SK-N-SH (cell line): ENCODE results near the gene HDAC4. TPM values are rescaled to one million over a fixed set of nuclear protein-coding genes. Genes with fewer than 3 reads are reported as not detected.

Experiments
- CTCF ChIA-PET: fragments of 300-600, 350-600 bp; formaldehyde crosslinking; extraction: SDS; loops from one replicate; lab custom pipeline; 2021; lab: Yijun Ruan, JAX
- POLR2A ChIA-PET: fragments of 350-600 bp; sonication (Branson Sonifier 250); formaldehyde crosslinking; extraction: SDS; loops from one replicate; lab custom pipeline; 2020; ENCODE audit warnings: antibody characterized with exemption, inconsistent platforms; lab: Yijun Ruan, JAX
- DNase-seq: peaks from one replicate; pipeline ENCODE4 v3.0.0; 2012
- H2AFZ ChIP-seq: fragments of 200-600 bp; sonication (generic); 2 replicates; pipeline ENCODE4 v1.8.1; 2016; ENCODE audit warnings: antibody characterized with exemption, mild to moderate bottlenecking, low read depth
- H3F3A ChIP-seq: fragments of 200-600 bp; sonication (generic); replicated peaks from 2 replicates; pipeline ENCODE3; 2016; ENCODE audit warnings: antibody characterized with exemption, mild to moderate bottlenecking; ENCODE audit not compliant: insufficient read depth
- H3K27ac ChIP-seq, 2 experiments: fragments of 200-500 bp in 1 of 2; fragments of 200-600 bp in 1 of 2; sonication (Bioruptor generic) in 1 of 2; sonication (generic), shearing (Covaris generic) in 1 of 2; 2 replicates each; pipeline versions ENCODE4 v1.5.1 to v1.6.1; 2014 to 2016; ENCODE audit warnings: low read depth in 2 of 2, inconsistent platforms in 1 of 2, low read length in 1 of 2, mild to moderate bottlenecking in 1 of 2, mixed read lengths in 1 of 2
- H3K27me3 ChIP-seq: fragments of 200-600 bp; sonication (generic), shearing (Covaris generic); 2 replicates; pipeline ENCODE4 v1.6.1; 2016; ENCODE audit warnings: mixed run types; ENCODE audit not compliant: insufficient read depth
- H3K36me3 ChIP-seq, 2 experiments: fragments of 200-500 bp in 1 of 2; fragments of 200-600 bp in 1 of 2; sonication (Bioruptor generic) in 1 of 2; sonication (generic) in 1 of 2; replicated peaks in 1 of 2; 2 replicates each; pipeline versions ENCODE3 to v1.5.1; 2014 to 2016; ENCODE audit warnings: low read length in 1 of 2, mild to moderate bottlenecking in 1 of 2; ENCODE audit not compliant: insufficient read depth in 2 of 2, control insufficient read depth in 1 of 2
- H3K4me1 ChIP-seq, 2 experiments: fragments of 200-500 bp in 1 of 2; fragments of 200-600 bp in 1 of 2; sonication (Bioruptor generic) in 1 of 2; sonication (generic), shearing (Covaris generic) in 1 of 2; 2 replicates each; pipeline versions ENCODE4 v1.5.1 to v1.6.1; 2014 to 2016; ENCODE audit warnings: low read depth in 1 of 2, low read length in 1 of 2, mixed run types in 1 of 2; ENCODE audit not compliant: insufficient read depth in 2 of 2, control insufficient read depth in 1 of 2
- H3K4me2 ChIP-seq: fragments of 200-600 bp; sonication (generic), shearing (Covaris generic); 2 replicates; pipeline ENCODE4 v1.6.1; 2017; ENCODE audit warnings: mixed run types
- H3K4me3 ChIP-seq, 2 experiments: fragments of 200-500 bp in 1 of 2; fragments of 200-600 bp in 1 of 2; sonication (Bioruptor generic) in 1 of 2; sonication (generic), shearing (Covaris generic) in 1 of 2; 2 replicates each; pipeline versions ENCODE4 v1.5.1 to v1.8.1; 2014 to 2016; ENCODE audit warnings: low read depth in 2 of 2, inconsistent platforms in 1 of 2, low read length in 1 of 2, mild to moderate bottlenecking in 1 of 2, mixed read lengths in 1 of 2, moderate library complexity in 1 of 2
- H3K79me2 ChIP-seq: fragments of 200-600 bp; sonication (generic); 2 replicates; pipeline ENCODE4 v1.8.1; 2017; ENCODE audit warnings: mild to moderate bottlenecking; ENCODE audit not compliant: insufficient read depth
- H3K9ac ChIP-seq: fragments of 200-600 bp; sonication (generic); 2 replicates; pipeline ENCODE4 v1.6.1; 2017; ENCODE audit warnings: mixed run types
- H3K9me2 ChIP-seq: fragments of 200-600 bp; sonication (generic); 2 replicates; pipeline ENCODE4 v1.6.1; 2017; ENCODE audit warnings: mixed run types
- H3K9me3 ChIP-seq: fragments of 200-600 bp; sonication (generic); 2 replicates; pipeline ENCODE4 v1.6.1; 2017; ENCODE audit warnings: mixed run types, mild to moderate bottlenecking, moderate library complexity
- H4K20me1 ChIP-seq: fragments of 200-600 bp; sonication (generic); 2 replicates; pipeline ENCODE4 v1.6.1; 2017; ENCODE audit warnings: mild to moderate bottlenecking, mixed run types; ENCODE audit not compliant: insufficient read depth
- CTCF ChIP-seq: fragments of 200-600 bp; sonication (generic); IDR thresholded peaks from 2 replicates; pipeline ENCODE4 v1.6.1; 2017; ENCODE audit warnings: antibody characterized with exemption, mild to moderate bottlenecking, moderate library complexity
- ELF1 ChIP-seq: IDR thresholded peaks from 2 replicates; pipeline ENCODE4 v1.4.0; 2012
- EZH2phosphoT487 ChIP-seq: fragments of 200-600 bp; sonication (generic); IDR thresholded peaks from 2 replicates; pipeline ENCODE4 v1.6.1; 2017; ENCODE audit warnings: low read depth, mixed run types, mild to moderate bottlenecking, antibody characterized with exemption, moderate library complexity, borderline replicate concordance
- GABPA ChIP-seq: IDR thresholded peaks from 2 replicates; pipeline ENCODE4 v1.4.0; 2012; ENCODE audit warnings: low read depth, mild to moderate bottlenecking
- JUND ChIP-seq: IDR thresholded peaks from 2 replicates; pipeline ENCODE4 v1.4.0; 2012
- MEF2A ChIP-seq: IDR thresholded peaks from 2 replicates; pipeline ENCODE4 v1.4.0; 2012; ENCODE audit warnings: low read depth, borderline replicate concordance
- POLR2AphosphoS5 ChIP-seq: IDR thresholded peaks from 2 replicates; pipeline ENCODE4 v1.6.1; 2012; ENCODE audit warnings: low read depth, low read length
- REST ChIP-seq: IDR thresholded peaks from 2 replicates; pipeline ENCODE4 v1.6.1; 2012; ENCODE audit warnings: mild to moderate bottlenecking, low read depth, low read length, moderate library complexity
- RFX5 ChIP-seq: IDR thresholded peaks from 2 replicates; pipeline ENCODE4 v1.6.1; 2012; ENCODE audit warnings: mild to moderate bottlenecking, improper control_type of control experiment, low read length
- RXRA ChIP-seq: IDR thresholded peaks from 2 replicates; pipeline ENCODE4 v1.4.0; 2012; ENCODE audit warnings: low read depth, mild to moderate bottlenecking, borderline replicate concordance
- TAF1 ChIP-seq: IDR thresholded peaks from 2 replicates; pipeline ENCODE4 v1.6.1; 2012; ENCODE audit warnings: low read depth, mild to moderate bottlenecking, low read length, moderate library complexity, borderline replicate concordance
- TEAD4 ChIP-seq: IDR thresholded peaks from 2 replicates; pipeline ENCODE4 v1.4.0; 2012; ENCODE audit warnings: mild to moderate bottlenecking, borderline replicate concordance; ENCODE audit not compliant: insufficient read depth
- USF2 ChIP-seq: fragments of 150-350 bp; IDR thresholded peaks from 2 replicates; pipeline ENCODE4 v1.6.1; 2017; ENCODE audit warnings: antibody characterized with exemption, low read length, low read depth, borderline replicate concordance
- YY1 ChIP-seq: IDR thresholded peaks from 2 replicates; pipeline ENCODE4 v1.4.0; 2012; ENCODE audit warnings: low read depth, mild to moderate bottlenecking
- WGBS: methylation state at CpG from one replicate; pipeline ENCODE4 v1.1.6; 2017; ENCODE audit warnings: low lambda C conversion rate; 5-methylcytosine and 5-hydroxymethylcytosine counted together
- polyA plus RNA-seq, 3 experiments: library from polyadenylated mRNA; depleted of rRNA; stranded (reverse); fragments of >200 nt; gene quantifications; 2 replicates each; pipeline ENCODE4 v1.2.3, GENCODE V29; 2012

HDAC4 gene
- polyA plus RNA-seq, 1 of the 3 experiments (the other 2 are of a cell fraction): 5.5 TPM

- Histone ChIP-seq H3K4me3 (no peak overlapping the region), H3K27me3 (no peaks in the 10 kb centered on the region), H3K9me3 (peaks cover 12% of the 10 kb centered on the region; the same call in 1 of the 2 replicates), H3K4me2 (no peak overlapping the region), H2AFZ (no peak overlapping the region), H3F3A (peaks cover 6% of the 10 kb centered on the region), H4K20me1 (no peaks in the 10 kb centered on the region), H3K27ac (no peak overlapping the region; a peak in 1 of 4 replicates), H3K79me2 (no peaks in the 10 kb centered on the region), H3K36me3 (peaks cover 4 to 8% of the 10 kb centered on the region in 2 experiments), H3K4me1 (peaks cover 0 to 7% of the 10 kb centered on the region in 2 experiments; a peak in 1 of 4 replicates), H3K9ac (no peak overlapping the region), H3K9me2 (no peaks in the 10 kb centered on the region)
- TF ChIP-seq CTCF (no peak), JUND (no peak), TAF1 (no peak), ELF1 (no peak), TEAD4 (no peak), EZH2phosphoT487 (no peak), REST (no peak), YY1 (no peak), GABPA (no peak)
- 92% methylated on average over 11 of the region's 15 CpGs for WGBS
- ChIA-PET POLR2A (no interaction called here), CTCF (no interaction called here)
- no peak for DNase-seq
Observed at GRCh38 chr2:239167011-239167673, 233.7 kb downstream of the HDAC4 start.

GRCh38 chr2:239166201-239166834, 234.5 kb downstream of the HDAC4 start:
- H3K4me3 ChIP-seq: no peak overlapping the region
- POLR2A ChIA-PET: no interaction called here
- no peak for DNase-seq
- H3K36me3 ChIP-seq: peaks cover 1 to 8% of the 10 kb centered on the region in 2 experiments
- peaks cover under 1% of the 10 kb centered on the region for H3F3A ChIP-seq
- no peak overlapping the region for H2AFZ ChIP-seq
- H3K4me2 ChIP-seq: no peak overlapping the region
- H3K27ac ChIP-seq: no peak overlapping the region
- H4K20me1 ChIP-seq: no peaks in the 10 kb centered on the region
- TF ChIP-seq ELF1: no peak
- TF ChIP-seq USF2: no peak
- no peak for TF ChIP-seq EZH2phosphoT487
- TF ChIP-seq POLR2AphosphoS5: no peak
- TF ChIP-seq RFX5: no peak
- TF ChIP-seq MEF2A: no peak
- TF ChIP-seq RXRA: no peak
- peaks cover 6% of the 10 kb centered on the region; the same call in 1 of the 2 replicates for H3K9me3 ChIP-seq
- WGBS: 89% methylated on average over 14 of the region's 17 CpGs
- no peak overlapping the region for H3K9ac ChIP-seq
- no peaks in the 10 kb centered on the region for H3K27me3 ChIP-seq
- CTCF ChIA-PET: no interaction called here
- no peaks in the 10 kb centered on the region for H3K79me2 ChIP-seq
- peaks cover 0 to 7% of the 10 kb centered on the region in 2 experiments; a peak in 1 of 4 replicates for H3K4me1 ChIP-seq
- no peaks in the 10 kb centered on the region for H3K9me2 ChIP-seq
